Measurements from ENCODE around the gene ANAPC10.
"Not testable (repeated sequence)": the region's sequence is repeated elsewhere in the genome, so short reads cannot be mapped to it uniquely, and the experiment has no call there.

The ANAPC10 gene

GRCh38 chr4:145069361-145069760 is 28.6 kb downstream of the ANAPC10 start:
- no peak for DNase-seq

GRCh38 chr4:145066063-145066501 is 31.9 kb downstream of the ANAPC10 start:
- DNase-seq, result no peak

- no peak for DNase-seq
Observed at GRCh38 chr4:145061318-145061920, 36.6 kb downstream of the ANAPC10 start.

GRCh38 chr4:145058256-145058655 is 39.7 kb downstream of the ANAPC10 start:
- no peak for DNase-seq

DNA sequence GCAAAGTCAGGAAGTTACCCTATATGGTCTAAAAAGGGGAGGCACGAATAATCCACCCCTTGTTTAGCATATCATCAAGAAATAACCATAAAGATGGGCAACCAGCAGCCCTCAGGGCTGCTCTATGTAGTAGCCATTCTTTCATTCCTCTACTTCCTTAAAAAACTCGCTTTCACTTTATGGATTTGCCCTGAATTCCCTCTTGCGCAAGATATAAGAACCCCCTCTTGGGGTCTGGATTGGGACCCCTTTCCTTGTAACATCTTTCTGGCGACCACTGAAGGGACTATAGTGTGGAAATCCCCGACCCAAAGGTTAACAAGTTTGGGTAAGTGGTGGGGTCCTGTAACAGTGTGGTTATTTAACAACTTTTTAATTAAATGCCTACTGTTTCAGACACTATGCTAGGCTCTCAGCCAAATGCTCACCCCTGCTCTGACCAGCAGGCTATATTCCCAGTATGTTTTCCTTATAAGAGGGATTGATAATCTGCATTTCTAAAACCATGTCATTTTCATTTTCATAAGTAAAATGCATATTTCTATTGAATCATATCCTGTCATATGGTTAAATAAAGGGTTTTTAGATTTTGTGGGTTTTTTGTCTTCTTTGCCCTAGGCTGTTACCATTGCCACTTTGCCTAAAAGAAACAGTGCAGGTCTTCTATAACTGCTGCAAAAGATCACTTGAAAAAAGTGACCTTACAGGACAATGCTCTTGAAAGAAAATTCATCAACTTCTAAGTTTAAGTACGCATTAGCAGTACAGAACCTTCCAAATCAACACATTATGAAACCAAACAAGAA is 41.5 kb downstream of the ANAPC10 start:
- DNase-seq, result no peak

DNA sequence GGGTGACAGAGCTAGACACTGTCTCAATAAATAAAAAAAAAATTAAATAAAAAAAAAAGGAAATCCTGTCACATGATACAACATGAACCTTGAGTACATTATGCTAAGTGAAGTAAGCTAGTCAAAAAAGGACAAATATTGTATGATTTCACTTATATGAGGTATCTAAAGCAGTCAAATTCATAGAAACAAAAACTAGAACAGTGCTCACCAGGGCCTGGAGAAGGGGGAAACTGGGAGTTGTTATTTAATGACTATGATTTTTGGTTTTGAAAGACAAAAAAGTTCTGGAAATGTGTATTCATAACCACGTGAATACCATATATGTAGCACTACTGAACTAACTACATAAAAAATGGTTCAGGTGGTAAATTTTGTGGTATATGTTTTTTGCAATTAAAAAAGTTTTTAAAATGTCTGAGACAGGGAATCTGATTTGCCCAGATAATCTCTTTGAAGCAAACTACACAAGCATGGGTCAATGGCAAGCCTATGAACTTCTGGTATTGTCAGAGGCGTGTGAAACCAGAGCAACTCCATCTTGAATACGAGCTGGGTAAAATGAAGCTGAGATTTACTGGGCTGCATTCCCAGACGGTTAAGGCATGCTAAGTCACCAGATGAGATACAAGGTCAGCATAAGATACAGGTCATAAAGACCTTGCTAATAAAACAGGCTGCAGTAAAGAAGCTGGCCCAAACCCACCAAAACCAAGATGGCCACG is 42.3 kb downstream of the ANAPC10 start:
- DNase-seq, result no peak

GRCh38 chr4:145049241-145049640 is 48.8 kb downstream of the ANAPC10 start:
- no peak for DNase-seq

- no peak for DNase-seq
Observed at GRCh38 chr4:145048817-145049216, 49.2 kb downstream of the ANAPC10 start.

DNA sequence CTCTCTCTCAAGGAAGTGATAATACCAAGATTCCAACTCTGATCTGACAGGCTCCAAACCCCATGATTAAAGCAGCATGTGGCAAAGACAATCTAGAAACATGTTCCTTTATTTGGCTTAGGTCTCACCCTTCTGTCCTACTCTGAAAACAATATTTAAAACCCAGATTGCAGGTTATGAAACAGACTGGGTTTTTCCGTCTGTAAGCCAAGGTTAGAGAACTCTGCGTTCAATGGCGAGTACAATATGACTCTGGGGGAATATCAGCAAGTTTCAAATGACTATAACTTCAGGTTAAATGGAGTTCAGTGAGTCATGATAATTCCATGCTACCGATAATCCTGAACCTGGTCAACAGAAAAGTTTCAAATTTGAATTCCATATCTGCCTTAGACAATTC is 50.8 kb downstream of the ANAPC10 start:
- no peak for DNase-seq

DNA sequence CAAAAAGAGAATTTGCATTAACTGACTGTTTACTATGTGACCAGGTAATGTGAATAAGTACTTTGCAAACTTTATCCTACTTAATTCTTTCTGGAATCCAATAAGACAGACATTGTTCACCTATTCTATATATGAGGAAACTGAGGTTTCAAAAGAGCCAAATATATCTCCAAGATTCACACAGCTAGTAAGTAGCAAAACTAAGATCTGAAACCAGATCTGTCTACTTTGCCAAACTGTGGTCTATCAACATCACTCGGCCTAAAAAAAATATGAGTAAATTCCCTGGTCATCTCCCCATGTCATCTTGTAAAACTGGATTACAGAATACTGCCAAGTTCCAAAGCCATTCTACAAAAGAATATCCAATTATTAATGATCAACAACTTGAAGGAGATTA is 52.8 kb downstream of the ANAPC10 start:
- DNase-seq, result no peak

GRCh38 chr4:145044341-145044740 is 53.7 kb downstream of the ANAPC10 start:
- DNase-seq, result no peak

DNA sequence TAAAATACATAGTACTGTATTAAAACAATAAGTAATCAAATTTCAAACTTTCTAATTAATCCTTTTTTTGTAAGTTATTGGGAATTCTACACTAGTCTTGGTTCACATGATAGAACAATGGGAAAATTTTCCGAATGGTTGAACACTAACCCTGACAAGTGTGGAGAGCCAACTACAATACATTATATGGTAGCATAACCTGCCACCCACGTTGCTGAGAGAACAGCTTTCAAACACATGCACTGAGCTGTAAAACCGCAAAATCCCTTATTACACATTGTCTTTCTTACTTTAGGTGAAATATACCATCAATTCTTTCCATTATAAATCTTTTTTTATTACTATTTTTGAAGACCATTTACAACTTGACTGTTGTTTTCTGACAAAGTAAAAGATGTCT is 54.7 kb downstream of the ANAPC10 start:
- DNase-seq, result no peak

- no peak for DNase-seq
Observed at GRCh38 chr4:145042601-145043285, 55.3 kb downstream of the ANAPC10 start.

GRCh38 chr4:145041378-145041777 is 56.6 kb downstream of the ANAPC10 start:
- no peak for DNase-seq

GRCh38 chr4:145035494-145036136 is 62.4 kb downstream of the ANAPC10 start:
- DNase-seq, result no peak

DNA sequence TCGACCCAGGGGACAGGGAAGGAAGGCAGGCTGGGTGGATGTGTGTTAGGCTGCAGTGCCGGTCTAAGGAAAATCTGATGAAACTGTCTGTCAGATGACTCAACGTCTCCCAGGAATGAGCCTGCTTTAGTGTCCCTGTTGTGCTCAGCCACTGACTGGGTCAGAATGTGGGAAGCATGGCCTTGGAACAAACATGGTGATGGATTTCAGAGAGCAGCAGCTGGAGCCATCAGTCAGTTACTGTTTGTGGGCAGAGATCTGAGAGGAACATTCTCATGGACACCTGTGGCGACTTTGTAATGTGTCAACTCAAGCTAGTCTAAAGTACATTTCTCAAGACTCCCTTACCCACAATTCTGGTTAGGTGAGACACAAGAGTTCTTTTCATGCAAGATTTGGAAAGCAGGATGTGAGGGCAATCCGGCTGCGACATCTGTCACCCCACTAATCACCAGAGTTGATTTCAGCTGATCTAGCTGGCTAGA is 63.2 kb downstream of the ANAPC10 start:
- no peak for DNase-seq

GRCh38 chr4:145019346-145019745 is 78.7 kb downstream of the ANAPC10 start:
- no peak for DNase-seq

GRCh38 chr4:145014365-145014764 is 83.6 kb downstream of the ANAPC10 start:
- DNase-seq, result no peak

DNA sequence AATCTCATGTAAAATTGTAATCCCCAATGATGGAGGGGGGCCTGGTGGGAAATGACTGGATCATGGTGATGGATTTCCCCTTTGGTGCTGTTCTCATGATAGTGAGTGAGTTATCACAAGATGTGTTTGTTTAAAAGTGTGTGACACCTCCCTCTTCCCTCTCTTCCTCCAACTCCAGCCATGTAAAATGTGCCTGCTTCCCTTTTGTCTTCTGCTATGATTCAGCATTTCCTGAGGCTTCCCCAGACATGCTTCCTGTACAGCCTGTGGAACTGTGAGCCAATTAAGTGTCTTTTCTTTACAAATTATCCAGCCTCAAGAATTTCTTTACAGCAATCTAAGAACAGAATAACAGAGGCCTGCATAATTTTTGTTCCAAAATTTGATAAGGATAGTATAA is 85.2 kb downstream of the ANAPC10 start:
- DNase-seq, result no peak

DNA sequence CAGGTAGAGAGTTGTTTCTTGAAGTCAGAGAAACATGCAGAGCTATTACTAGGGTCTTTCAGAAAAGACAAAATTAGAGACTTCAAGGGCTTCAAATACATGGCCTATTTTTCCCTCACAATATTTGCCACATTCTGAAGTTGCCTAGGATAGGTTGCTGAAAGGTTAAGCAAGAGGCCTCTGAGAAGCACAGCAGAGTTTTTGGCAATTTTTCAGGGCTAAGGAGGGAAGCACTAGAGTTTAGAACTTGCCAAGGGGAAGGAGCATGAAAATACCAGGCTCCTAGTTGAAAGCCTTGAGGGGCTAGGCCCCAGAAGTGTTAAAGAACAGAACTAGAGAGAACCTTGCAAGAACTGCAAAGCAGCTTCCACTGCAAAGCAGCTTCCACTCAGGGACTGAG is 86.4 kb downstream of the ANAPC10 start:
- no peak for DNase-seq

DNA sequence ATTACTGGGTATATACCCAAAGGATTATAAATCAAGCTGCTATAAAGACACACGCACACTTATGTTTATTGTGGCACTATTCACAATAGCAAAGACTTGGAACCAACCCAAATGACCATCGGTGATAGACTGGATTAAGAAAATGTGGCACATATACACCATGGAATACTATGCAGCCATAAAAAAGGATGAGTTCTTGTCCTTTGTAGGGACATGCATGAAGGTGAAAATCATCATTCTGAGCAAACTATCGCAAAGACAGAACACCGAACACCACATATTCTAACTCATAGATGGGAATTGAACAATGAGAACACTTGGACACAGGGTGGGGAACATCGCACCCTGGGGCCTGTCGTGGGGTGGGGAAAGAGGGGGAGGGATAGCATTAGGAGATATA is 87.7 kb downstream of the ANAPC10 start:
- not testable (repeated sequence) for DNase-seq

DNA sequence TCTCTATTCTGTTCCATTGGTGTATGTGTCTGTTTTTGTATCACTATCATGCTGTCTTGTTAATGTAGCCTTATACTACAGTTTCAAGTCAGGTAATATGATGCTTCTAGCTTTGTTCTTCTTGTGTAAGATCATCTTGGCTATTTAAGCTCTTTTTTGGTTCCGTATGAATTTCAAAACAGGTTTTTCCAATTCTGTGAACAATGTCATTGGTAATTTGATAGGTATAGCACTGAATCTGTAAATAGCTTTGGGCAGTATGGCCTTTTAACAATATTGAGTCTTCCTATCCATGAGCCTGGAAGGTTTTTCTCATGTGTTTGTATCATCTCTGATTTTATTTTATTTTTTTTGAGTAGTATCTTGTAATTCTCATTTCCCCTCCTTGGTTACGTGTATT is 94.3 kb downstream of the ANAPC10 start:
- no peak for DNase-seq

DNA sequence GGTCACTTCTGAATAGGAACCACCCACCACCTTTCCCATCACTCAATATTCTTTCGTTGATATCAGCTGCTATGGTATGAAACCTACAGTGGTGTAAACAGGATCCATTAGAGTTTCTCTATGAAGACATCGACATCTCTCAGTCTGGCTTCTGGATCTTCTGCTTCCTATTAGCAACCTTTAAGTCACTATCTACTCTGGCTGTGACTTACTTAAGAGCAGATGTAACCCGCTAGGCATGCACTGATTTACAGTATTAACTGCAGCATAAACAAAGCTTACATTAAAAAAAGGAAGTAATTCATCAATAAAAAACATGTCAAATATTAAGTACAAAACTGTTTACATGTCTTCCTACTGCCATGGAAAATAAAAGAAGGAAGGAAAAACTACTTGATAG is 96.4 kb downstream of the ANAPC10 start:
- DNase-seq, result no peak

Data from effector CD4-positive, alpha-beta T cell (primary cell).